Naive thymus-derived CD8-positive, alpha-beta T cell (primary cell): ENCODE results near the gene G6PD. TPM values are rescaled to one million over a fixed set of nuclear protein-coding genes. Genes with fewer than 3 reads are reported as not detected.
"Not testable (repeated sequence)": the region's sequence is repeated elsewhere in the genome, so short reads cannot be mapped to it uniquely, and the experiment has no call there.

Source experiments
- ATAC-seq, 2 donors: fragments of 150-1000 bp; cut with Tn5 transposase in 1 of 2; sonication (Bioruptor Pico), chemical (Tn5 transposase) in 1 of 2; 1 replicate in 1 of 2; 2 replicates in 1 of 2; pipeline ENCODE4 v1.10.0; 2021; ENCODE audit warnings: mild to moderate bottlenecking in 2 of 2, moderate library complexity in 2 of 2
- POLR2A ChIA-PET: fragments of 350-600 bp; sonication (Branson Sonifier 250); formaldehyde crosslinking; loops from one replicate; lab custom pipeline; 2021; ENCODE audit warnings: antibody characterized with exemption; lab: Charles Lee
- DNase-seq, 10 donors: peaks; one replicate each; pipeline versions ENCODE4 v3.0.0 to v3.0.0-alpha.2; 2020 to 2022
- H3K27ac Mint-ChIP-seq, 10 donors: one replicate each; pipeline ENCODE4 v1.8.0; 2020 to 2022; ENCODE audit warnings: mild to moderate bottlenecking in 10 of 10, mixed read lengths in 10 of 10, moderate library complexity in 4 of 10, inconsistent platforms in 1 of 10
- H3K27me3 Mint-ChIP-seq, 5 donors: one replicate each; pipeline ENCODE4 v1.8.0; 2021 to 2022; ENCODE audit warnings: mixed read lengths in 5 of 5
- H3K36me3 Mint-ChIP-seq, 3 donors: one replicate each; pipeline ENCODE4 v1.8.0; 2020 to 2022; ENCODE audit warnings: mixed read lengths in 3 of 3, mild to moderate bottlenecking in 2 of 3, inconsistent platforms in 1 of 3
- H3K4me1 Mint-ChIP-seq, 4 donors: one replicate each; pipeline ENCODE4 v1.8.0; 2021 to 2022; ENCODE audit warnings: mixed read lengths in 4 of 4
- H3K4me3 Mint-ChIP-seq, 10 donors: one replicate each; pipeline ENCODE4 v1.8.0; 2020 to 2022; ENCODE audit warnings: mild to moderate bottlenecking in 10 of 10, mixed read lengths in 10 of 10, moderate library complexity in 6 of 10, inconsistent platforms in 1 of 10
- H3K9me3 Mint-ChIP-seq, 9 donors: one replicate each; pipeline ENCODE4 v1.8.0; 2020 to 2022; ENCODE audit warnings: mixed read lengths in 9 of 9, mild to moderate bottlenecking in 3 of 9, inconsistent platforms in 1 of 9, moderate library complexity in 1 of 9
- polyA plus RNA-seq, 3 donors: library from polyadenylated mRNA; unstranded; fragments of 300-500 nt; fragmentation: Illumina TruSeq; gene quantifications; one replicate each; pipeline ENCODE4 v1.2.3, GENCODE V29; 2021
- total RNA-seq, 8 experiments: library from RNA in 2 of 8; stranded (reverse) in 2 of 8; gene quantifications; one replicate each; pipeline ENCODE4 v1.2.3 and lab custom pipeline; 2021 to 2026

The G6PD gene
- 10 to 100 TPM; 58.1 to 59.4 TPM for total RNA-seq
- polyA plus RNA-seq = 1 to 10 TPM; 6.9 to 7.9 (median 7.1) TPM
- total RNA-seq (lab: John Stamatoyannopoulos, UW) = 28.0 to 78.4 (median 45.3) reads per million in 6 experiments

GRCh38 chrX:154546354-154547244, at the start of gene G6PD:
TSS of gene G6PD (minus strand) at chrX:154546846. CDS start at chrX:154546155, 691 bp downstream.
- Mint-ChIP-seq H3K9me3 (no peaks in the 10 kb centered on the region), H3K27me3 (no peaks in the 10 kb centered on the region), H3K4me1 (peaks cover 21 to 62% (median 52%) of the 10 kb centered on the region in 4 donors), H3K27ac (peak within 1 kb of the TSS; percentile 85 to 98 (median 92)), H3K4me3 (peak within 1 kb of the TSS; percentile 82 to 98 (median 92)), H3K36me3 (peaks cover 0 to 15% (median 0%) of the 10 kb centered on the region in 3 donors)
- DNase-seq (peak in 9 of 10 donors; percentile 68 to 93 (median 85)), ATAC-seq (peak; percentile 64 to 66)
- POLR2A ChIA-PET = interaction anchor here (0.9 to 1.5 kb wide), 9 partner anchors 10 to 575 kb away, joined by 3 to 6 read pairs (median 3); partner anchors contain the start of genes ATP6AP1, DKC1, HCFC1 and RPL10

GRCh38 chrX:154595559-154596249, 49.1 kb upstream of the G6PD start:
- DNase-seq (no peak), ATAC-seq (no peak)
- H3K27ac Mint-ChIP-seq = peak overlapping the region in 1 of 10 donors; percentile 84
- peaks cover 4 to 11% (median 8%) of the 10 kb centered on the region in 4 donors for H3K4me1 Mint-ChIP-seq
- peaks cover 0 to 7% (median 0%) of the 10 kb centered on the region in 9 donors for H3K9me3 Mint-ChIP-seq
- no peaks in the 10 kb centered on the region for H3K27me3 Mint-ChIP-seq
- no peaks in the 10 kb centered on the region for H3K36me3 Mint-ChIP-seq
- no peak overlapping the region for H3K4me3 Mint-ChIP-seq
- POLR2A ChIA-PET = no interaction called here

- ATAC-seq (no peak), DNase-seq (no peak)
- POLR2A ChIA-PET = no interaction called here
- Mint-ChIP-seq H3K9me3 (peaks cover 0 to 7% (median 0%) of the 10 kb centered on the region in 9 donors), H3K27ac (no peak overlapping the region), H3K4me3 (no peak overlapping the region), H3K27me3 (no peaks in the 10 kb centered on the region), H3K4me1 (peaks cover 4 to 11% (median 8%) of the 10 kb centered on the region in 4 donors), H3K36me3 (no peaks in the 10 kb centered on the region)
These were observed 47.8 kb upstream of the G6PD start for GRCh38 chrX:154594491-154594890.

GRCh38 chrX:154593201-154593600, 46.6 kb upstream of the G6PD start:
- no peak for DNase-seq
- no peaks in the 10 kb centered on the region for H3K27me3 Mint-ChIP-seq
- no peaks in the 10 kb centered on the region for H3K36me3 Mint-ChIP-seq
- H3K9me3 Mint-ChIP-seq = peaks cover 0 to 7% (median 0%) of the 10 kb centered on the region in 9 donors
- no peak for ATAC-seq
- no peak overlapping the region for H3K27ac Mint-ChIP-seq
- H3K4me1 Mint-ChIP-seq = peaks cover 4 to 11% (median 8%) of the 10 kb centered on the region in 4 donors
- POLR2A ChIA-PET = no interaction called here
- no peak overlapping the region for H3K4me3 Mint-ChIP-seq

GRCh38 chrX:154592505-154592904, 45.9 kb upstream of the G6PD start:
- Mint-ChIP-seq H3K4me3 (peak overlapping the region in 1 of 10 donors; percentile 5), H3K27ac (no peak overlapping the region), H3K36me3 (no peaks in the 10 kb centered on the region), H3K4me1 (peaks cover 4 to 11% (median 8%) of the 10 kb centered on the region in 4 donors), H3K27me3 (no peaks in the 10 kb centered on the region), H3K9me3 (peaks cover 0 to 7% (median 0%) of the 10 kb centered on the region in 9 donors)
- DNase-seq (no peak), ATAC-seq (no peak)
- POLR2A ChIA-PET = no interaction called here

GRCh38 chrX:154590415-154590814, 43.8 kb upstream of the G6PD start:
- H3K27ac Mint-ChIP-seq, H3K36me3 Mint-ChIP-seq, DNase-seq, POLR2A ChIA-PET, ATAC-seq, H3K27me3 Mint-ChIP-seq, H3K9me3 Mint-ChIP-seq, H3K4me1 Mint-ChIP-seq, H3K4me3 Mint-ChIP-seq: not testable (repeated sequence)

- POLR2A ChIA-PET, H3K36me3 Mint-ChIP-seq: not testable (repeated sequence)
These were observed 38.0 kb upstream of the G6PD start, which contains the start of gene CTAG1A for GRCh38 chrX:154584585-154585183. TSS of gene CTAG1A (plus strand) at chrX:154585133. CDS start at chrX:154585207, 74 bp downstream.

GRCh38 chrX:154582994-154583393, 36.3 kb upstream of the G6PD start:
- H3K36me3 Mint-ChIP-seq, H3K27ac Mint-ChIP-seq, H3K4me1 Mint-ChIP-seq, H3K9me3 Mint-ChIP-seq, DNase-seq, H3K4me3 Mint-ChIP-seq, POLR2A ChIA-PET, ATAC-seq, H3K27me3 Mint-ChIP-seq: not testable (repeated sequence)

More at GRCh38 chrX:154584585-154585183, 38.0 kb upstream of the G6PD start, which contains the start of gene CTAG1A:
- not testable (repeated sequence) for H3K27ac Mint-ChIP-seq, H3K4me3 Mint-ChIP-seq, H3K4me1 Mint-ChIP-seq, H3K9me3 Mint-ChIP-seq, H3K27me3 Mint-ChIP-seq, DNase-seq, ATAC-seq

- DNase-seq, H3K36me3 Mint-ChIP-seq, POLR2A ChIA-PET, H3K4me3 Mint-ChIP-seq, H3K27ac Mint-ChIP-seq, H3K4me1 Mint-ChIP-seq, H3K9me3 Mint-ChIP-seq, H3K27me3 Mint-ChIP-seq: not testable (repeated sequence)
- ATAC-seq = peak in 1 of 2 donors; percentile 64
These were observed 28.4 kb upstream of the G6PD start for GRCh38 chrX:154575076-154575475.

- H3K27me3 Mint-ChIP-seq, POLR2A ChIA-PET, H3K4me3 Mint-ChIP-seq, H3K27ac Mint-ChIP-seq, H3K36me3 Mint-ChIP-seq, H3K4me1 Mint-ChIP-seq, H3K9me3 Mint-ChIP-seq, DNase-seq: not testable (repeated sequence)
- ATAC-seq = peak; percentile 74 to 85
These were observed 26.4 kb upstream of the G6PD start for GRCh38 chrX:154573061-154573460.

GRCh38 chrX:154570361-154570760, 23.7 kb upstream of the G6PD start:
- H3K9me3 Mint-ChIP-seq, H3K27me3 Mint-ChIP-seq, DNase-seq, H3K27ac Mint-ChIP-seq, H3K36me3 Mint-ChIP-seq, POLR2A ChIA-PET, ATAC-seq, H3K4me3 Mint-ChIP-seq, H3K4me1 Mint-ChIP-seq: not testable (repeated sequence)

GRCh38 chrX:154562295-154562694, 15.6 kb upstream of the G6PD start:
- ATAC-seq, POLR2A ChIA-PET, DNase-seq, H3K9me3 Mint-ChIP-seq, H3K36me3 Mint-ChIP-seq, H3K27ac Mint-ChIP-seq, H3K4me1 Mint-ChIP-seq, H3K27me3 Mint-ChIP-seq, H3K4me3 Mint-ChIP-seq: not testable (repeated sequence)
